NCI-H187 (cell line): ENCODE data around the gene FSTL3.

Experiments
- DNase-seq, 2 experiments: peaks; one replicate each; lab custom pipeline; 2025; lab: John Stamatoyannopoulos, UW

Gene FSTL3

GRCh38 chr19:645912-646778 is 30.0 kb upstream of the FSTL3 start:
- DNase-seq = no peak

GRCh38 chr19:646779-647565 is 29.2 kb upstream of the FSTL3 start:
- no peak for DNase-seq

GRCh38 chr19:647566-648284 is 28.5 kb upstream of the FSTL3 start:
- DNase-seq = no peak

GRCh38 chr19:648305-648704 is 27.9 kb upstream of the FSTL3 start:
- DNase-seq = no peak

GRCh38 chr19:648904-649801 is 27.0 kb upstream of the FSTL3 start:
- DNase-seq = no peak

- DNase-seq = no peak
Measured at GRCh38 chr19:650121-650520, 26.1 kb upstream of the FSTL3 start.

- no peak for DNase-seq
Measured at GRCh38 chr19:651114-651818, 24.9 kb upstream of the FSTL3 start.

- DNase-seq = no peak
Measured at GRCh38 chr19:651991-652390, 24.2 kb upstream of the FSTL3 start.

- no peak for DNase-seq
Measured at GRCh38 chr19:652467-653389, 23.5 kb upstream of the FSTL3 start.

GRCh38 chr19:653425-653824 is 22.8 kb upstream of the FSTL3 start:
- DNase-seq = no peak

- DNase-seq = no peak
Measured at GRCh38 chr19:655691-656090, 20.5 kb upstream of the FSTL3 start.

GRCh38 chr19:656751-657559 is 19.2 kb upstream of the FSTL3 start:
- no peak for DNase-seq

GRCh38 chr19:657611-658010 is 18.6 kb upstream of the FSTL3 start:
- DNase-seq = no peak

GRCh38 chr19:658059-658839 is 17.9 kb upstream of the FSTL3 start:
- DNase-seq = no peak

- no peak for DNase-seq
Measured at GRCh38 chr19:658916-659839, 17.0 kb upstream of the FSTL3 start.

- no peak for DNase-seq
Measured at GRCh38 chr19:660793-661426, 15.3 kb upstream of the FSTL3 start.
